NT2/D1 (cell line): ENCODE data around the gene CRTC1.

Experiments
- DNase-seq: peaks from one replicate; pipeline ENCODE4 v3.0.0-alpha.2; 2011; ENCODE audit warnings: low read depth, low spot score
- H3K27me3 ChIP-seq: 2 replicates; pipeline ENCODE4 v1.6.0; 2011; ENCODE audit warnings: mild to moderate bottlenecking; ENCODE audit not compliant: insufficient read length, insufficient read depth
- H3K36me3 ChIP-seq: 2 replicates; pipeline ENCODE4 v1.6.1; 2011; ENCODE audit warnings: mild to moderate bottlenecking, low read length, mixed read lengths; ENCODE audit not compliant: insufficient read depth, insufficient read length
- H3K4me1 ChIP-seq: 2 replicates; pipeline ENCODE4 v1.5.1; 2011; ENCODE audit not compliant: insufficient read depth, insufficient read length
- H3K4me3 ChIP-seq: 2 replicates; pipeline ENCODE4 v1.5.1; 2011; ENCODE audit warnings: low read depth; ENCODE audit not compliant: insufficient read length
- H3K9ac ChIP-seq: 2 replicates; pipeline ENCODE4 v1.6.0; 2011; ENCODE audit warnings: low read depth; ENCODE audit not compliant: insufficient read length
- H3K9me3 ChIP-seq: 2 replicates; pipeline ENCODE4 v1.5.1; 2011; ENCODE audit warnings: mild to moderate bottlenecking, low read length; ENCODE audit not compliant: insufficient read depth
- SUZ12 ChIP-seq: IDR thresholded peaks from 2 replicates; pipeline ENCODE4 v1.6.1; 2011; ENCODE audit not compliant: insufficient read length, insufficient read depth; ENCODE audit errors: extremely low read depth
- YY1 ChIP-seq: IDR thresholded peaks from 2 replicates; pipeline ENCODE4 v1.6.1; 2011; ENCODE audit not compliant: insufficient read length, insufficient read depth
- ZNF274 ChIP-seq: IDR thresholded peaks from 2 replicates; pipeline ENCODE4 v1.6.1; 2011; ENCODE audit warnings: mild to moderate bottlenecking, low read depth, low read length

CRTC1 gene

DNA sequence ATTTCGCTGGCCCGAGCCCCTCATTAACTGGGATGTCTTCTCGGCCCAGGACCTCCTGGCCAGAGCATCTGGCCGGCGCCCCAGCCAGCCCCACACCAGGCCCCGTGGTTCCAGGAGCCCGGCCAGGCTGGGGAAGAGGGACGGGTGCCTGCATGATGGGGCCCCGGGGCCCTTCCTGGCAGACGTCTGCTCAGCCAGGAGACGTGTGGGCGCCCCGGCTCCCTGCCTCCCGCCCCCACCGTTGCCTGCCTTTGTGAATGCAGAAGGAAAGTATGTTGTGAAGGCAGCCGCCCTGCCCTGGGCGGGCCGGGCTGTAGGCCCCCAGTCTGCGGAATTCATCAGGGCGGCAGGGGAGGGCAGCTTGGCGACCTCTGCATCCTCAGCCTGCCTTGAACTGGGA is 112.1 kb downstream of the CRTC1 start:
- TF ChIP-seq ZNF274 (no peak), YY1 (no peak), SUZ12 (no peak)
- Histone ChIP-seq H3K4me3 (no peak overlapping the region), H3K4me1 (peaks cover 24% of the 10 kb centered on the region), H3K9me3 (no peaks in the 10 kb centered on the region), H3K27me3 (peaks cover 65% of the 10 kb centered on the region), H3K9ac (no peak overlapping the region), H3K36me3 (no peaks in the 10 kb centered on the region)
- no peak for DNase-seq

DNA sequence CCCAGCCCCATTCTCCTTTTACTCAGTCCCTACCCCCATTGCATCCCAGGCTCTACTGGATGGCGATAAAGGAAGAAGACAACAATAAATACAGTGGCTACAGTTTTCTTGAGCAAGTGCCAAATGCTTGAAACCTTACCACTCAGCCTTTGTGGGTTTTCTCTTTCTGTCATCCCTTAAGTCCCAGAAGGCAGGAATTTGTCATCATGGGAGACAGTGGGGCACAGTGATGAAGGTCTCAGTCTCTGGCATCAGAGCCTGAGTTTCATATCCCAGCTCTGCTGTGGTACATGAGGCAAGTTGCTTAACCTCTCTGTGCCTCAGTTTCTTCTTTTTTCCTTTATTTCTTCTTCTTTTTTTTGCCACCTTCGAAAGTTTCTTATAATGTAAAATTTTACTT is 112.8 kb downstream of the CRTC1 start:
- no peak overlapping the region for H3K4me3 ChIP-seq
- H3K9me3 ChIP-seq, result no peaks in the 10 kb centered on the region
- no peak overlapping the region for H3K9ac ChIP-seq
- peaks cover 65% of the 10 kb centered on the region for H3K27me3 ChIP-seq
- H3K4me1 ChIP-seq, result peaks cover 18% of the 10 kb centered on the region
- TF ChIP-seq SUZ12 (no peak), ZNF274 (no peak), YY1 (no peak)
- DNase-seq, result no peak
- H3K36me3 ChIP-seq, result no peaks in the 10 kb centered on the region

DNA sequence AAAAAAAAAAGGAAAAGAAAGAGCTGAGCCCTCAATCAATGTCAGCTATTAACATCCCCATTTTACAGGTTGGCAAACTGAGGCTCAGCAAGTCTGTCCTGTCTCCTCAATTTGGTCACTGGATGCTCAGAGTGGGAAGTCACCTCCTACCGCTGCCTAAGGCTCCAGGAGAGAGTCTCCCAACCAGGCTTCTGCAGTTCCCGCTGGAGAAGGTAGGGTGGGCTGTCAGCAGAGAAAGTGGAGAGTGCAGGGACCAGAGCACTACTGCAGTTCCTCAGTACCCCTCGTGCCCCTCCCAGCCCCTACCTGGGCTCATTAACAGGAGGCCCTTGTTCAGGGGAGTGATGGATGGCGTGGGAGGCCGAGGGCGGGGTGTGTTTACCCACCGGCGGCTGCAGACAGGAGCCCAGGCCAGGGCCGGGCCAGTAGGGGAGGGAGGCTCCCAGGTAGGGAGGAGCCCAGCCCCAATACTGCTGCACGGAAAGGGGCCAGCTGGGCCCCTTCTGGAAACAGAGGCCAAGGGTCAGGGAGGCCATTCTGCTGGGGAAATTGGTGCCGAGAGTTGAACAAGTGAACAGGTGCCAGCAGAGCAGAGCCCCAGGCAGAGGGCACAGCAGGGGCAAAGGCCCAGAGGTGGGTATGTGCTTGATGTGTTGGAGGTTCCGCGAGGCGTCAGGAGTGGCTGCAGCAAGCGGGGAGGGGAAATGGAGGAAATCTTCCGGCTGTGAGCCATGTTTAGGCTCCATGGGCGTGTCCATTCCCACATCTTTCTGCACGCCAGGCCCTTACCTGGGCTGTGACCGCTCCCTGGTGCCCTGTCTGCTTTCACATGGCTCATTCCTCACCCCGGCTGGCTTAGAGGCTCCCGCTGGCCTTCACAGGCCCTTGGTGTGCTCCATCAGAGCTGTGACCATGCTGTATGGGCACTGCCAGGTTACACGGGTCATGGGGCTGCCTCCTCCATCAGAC is 115.2 kb downstream of the CRTC1 start:
- H3K27me3 ChIP-seq, result peaks cover 41% of the 10 kb centered on the region
- no peak for TF ChIP-seq ZNF274
- TF ChIP-seq YY1, result no peak
- no peak for TF ChIP-seq SUZ12
- no peaks in the 10 kb centered on the region for H3K9me3 ChIP-seq
- H3K4me1 ChIP-seq, result peaks cover 12% of the 10 kb centered on the region
- no peak overlapping the region for H3K4me3 ChIP-seq
- no peak overlapping the region for H3K9ac ChIP-seq
- no peak for DNase-seq
- no peaks in the 10 kb centered on the region for H3K36me3 ChIP-seq

DNA sequence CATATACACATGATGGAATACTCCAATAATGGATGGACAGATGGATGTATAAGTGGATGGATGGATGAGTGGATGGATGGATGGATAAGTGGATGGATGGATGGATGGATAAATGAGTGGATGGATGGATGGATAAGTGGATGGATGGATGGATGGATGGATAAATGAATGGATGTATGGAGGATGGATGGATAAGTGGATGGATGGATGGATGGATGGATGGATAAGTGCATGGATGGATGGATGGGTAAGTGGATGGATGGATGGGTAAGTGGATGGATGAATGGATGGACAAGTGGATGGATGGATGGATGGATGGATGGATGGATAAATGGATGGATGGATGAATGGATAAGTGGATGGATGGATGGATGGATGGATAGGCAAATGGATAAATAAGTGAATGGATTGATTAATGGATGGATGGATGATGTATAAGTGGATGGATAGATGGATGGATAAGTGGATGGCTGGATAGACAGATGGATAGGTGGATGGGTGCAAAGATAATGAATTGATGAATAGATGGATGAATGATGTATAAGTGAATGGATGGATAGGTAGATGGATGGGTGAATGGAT is 116.0 kb downstream of the CRTC1 start:
- H3K27me3 ChIP-seq, result peaks cover 37% of the 10 kb centered on the region
- H3K4me3 ChIP-seq, result no peak overlapping the region
- peaks cover 11% of the 10 kb centered on the region for H3K4me1 ChIP-seq
- DNase-seq, result no peak
- no peak overlapping the region for H3K9ac ChIP-seq
- no peak for TF ChIP-seq YY1
- TF ChIP-seq ZNF274, result no peak
- no peak for TF ChIP-seq SUZ12
- no peaks in the 10 kb centered on the region for H3K9me3 ChIP-seq
- H3K36me3 ChIP-seq, result no peaks in the 10 kb centered on the region

DNA sequence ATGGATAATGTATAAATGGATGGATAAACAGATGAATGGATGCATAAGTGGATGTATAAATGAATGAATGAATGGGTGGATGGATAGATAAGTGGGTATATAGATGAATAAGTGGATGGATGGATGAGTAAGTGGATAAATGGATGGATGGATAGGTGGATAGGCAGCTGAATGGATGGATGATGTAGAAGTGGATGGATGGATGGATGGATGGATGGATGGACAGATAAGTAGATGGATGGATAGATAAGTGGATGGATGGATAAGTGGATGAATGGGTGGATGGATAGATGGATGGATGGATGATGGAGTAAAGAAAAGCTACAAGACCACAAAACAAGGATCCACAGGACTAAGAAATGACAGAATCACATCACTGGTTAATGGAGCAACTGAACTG is 116.6 kb downstream of the CRTC1 start:
- H3K9ac ChIP-seq, result no peak overlapping the region
- DNase-seq, result no peak
- no peak overlapping the region for H3K4me3 ChIP-seq
- H3K9me3 ChIP-seq, result no peaks in the 10 kb centered on the region
- H3K4me1 ChIP-seq, result peaks cover 13% of the 10 kb centered on the region
- peaks cover 32% of the 10 kb centered on the region for H3K27me3 ChIP-seq
- TF ChIP-seq ZNF274, result no peak
- no peak for TF ChIP-seq YY1
- no peak for TF ChIP-seq SUZ12
- H3K36me3 ChIP-seq, result no peaks in the 10 kb centered on the region

DNA sequence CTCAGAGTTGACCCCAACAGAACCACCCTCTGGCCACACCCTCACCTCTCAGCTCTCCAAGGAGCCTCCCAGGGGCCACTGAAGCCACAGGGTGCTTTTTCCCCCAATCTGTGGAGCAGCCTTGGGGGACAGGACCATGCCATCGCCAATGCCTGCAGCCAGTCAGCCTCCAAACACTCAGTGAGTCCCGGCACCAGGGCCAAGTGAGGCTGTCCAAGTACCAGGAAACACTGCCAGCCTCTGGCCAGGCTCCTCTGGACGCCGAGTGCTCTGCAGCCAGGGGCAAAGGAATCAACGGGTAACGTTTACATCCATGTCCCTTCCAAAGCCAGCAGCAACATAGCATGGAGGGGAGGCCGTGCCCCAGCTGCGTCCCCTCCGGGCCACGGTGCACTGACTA is 117.2 kb downstream of the CRTC1 start:
- Histone ChIP-seq H3K27me3 (peaks cover 28% of the 10 kb centered on the region), H3K9ac (no peak overlapping the region), H3K4me1 (peaks cover 13% of the 10 kb centered on the region), H3K4me3 (no peak overlapping the region), H3K36me3 (no peaks in the 10 kb centered on the region), H3K9me3 (no peaks in the 10 kb centered on the region)
- TF ChIP-seq SUZ12, result no peak
- TF ChIP-seq YY1, result no peak
- TF ChIP-seq ZNF274, result no peak
- DNase-seq, result no peak

DNA sequence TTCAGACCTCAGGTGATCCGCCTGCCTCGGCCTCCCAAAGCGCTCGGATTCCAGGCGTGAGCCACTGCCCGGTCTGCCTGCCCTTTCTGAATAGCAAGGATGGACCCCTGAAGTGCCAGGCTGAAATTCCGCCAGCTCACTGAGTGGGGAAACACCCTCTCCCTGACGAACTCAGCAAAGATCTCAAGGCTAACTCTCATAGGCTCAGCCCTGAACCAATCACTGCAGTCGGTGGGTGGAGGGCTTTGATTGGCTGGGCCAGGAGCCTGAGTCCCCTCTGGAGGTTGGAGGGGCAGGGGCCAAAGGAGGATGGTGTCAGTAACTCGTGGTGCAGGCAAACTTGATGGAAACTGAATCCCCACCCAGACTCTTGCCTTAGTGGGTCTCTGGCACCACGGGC is 118.9 kb downstream of the CRTC1 start:
- Histone ChIP-seq H3K9ac (peak overlapping the region; percentile 65), H3K27me3 (peaks cover 28% of the 10 kb centered on the region), H3K9me3 (no peaks in the 10 kb centered on the region), H3K4me3 (peak overlapping the region; percentile 40), H3K36me3 (no peaks in the 10 kb centered on the region), H3K4me1 (peaks cover 6% of the 10 kb centered on the region)
- peak; percentile 61 for DNase-seq
- TF ChIP-seq ZNF274 (no peak), YY1 (no peak), SUZ12 (no peak)
